Stimulated activated CD4-positive, alpha-beta T cell treated with anti-CD3 and anti-CD28 coated beads, Interleukin-2, amount 100 ng/mL, for 48 hours (primary cell): ENCODE results near the gene PGRMC2.
A peak's percentile ranks its signal among the peaks of the same experiment; 100 is the strongest.

ENCODE experiments used
- DNase-seq, 2 donors: peaks; one replicate each; pipeline ENCODE4 v3.0.0-alpha.2; 2020

PGRMC2 gene

DNA sequence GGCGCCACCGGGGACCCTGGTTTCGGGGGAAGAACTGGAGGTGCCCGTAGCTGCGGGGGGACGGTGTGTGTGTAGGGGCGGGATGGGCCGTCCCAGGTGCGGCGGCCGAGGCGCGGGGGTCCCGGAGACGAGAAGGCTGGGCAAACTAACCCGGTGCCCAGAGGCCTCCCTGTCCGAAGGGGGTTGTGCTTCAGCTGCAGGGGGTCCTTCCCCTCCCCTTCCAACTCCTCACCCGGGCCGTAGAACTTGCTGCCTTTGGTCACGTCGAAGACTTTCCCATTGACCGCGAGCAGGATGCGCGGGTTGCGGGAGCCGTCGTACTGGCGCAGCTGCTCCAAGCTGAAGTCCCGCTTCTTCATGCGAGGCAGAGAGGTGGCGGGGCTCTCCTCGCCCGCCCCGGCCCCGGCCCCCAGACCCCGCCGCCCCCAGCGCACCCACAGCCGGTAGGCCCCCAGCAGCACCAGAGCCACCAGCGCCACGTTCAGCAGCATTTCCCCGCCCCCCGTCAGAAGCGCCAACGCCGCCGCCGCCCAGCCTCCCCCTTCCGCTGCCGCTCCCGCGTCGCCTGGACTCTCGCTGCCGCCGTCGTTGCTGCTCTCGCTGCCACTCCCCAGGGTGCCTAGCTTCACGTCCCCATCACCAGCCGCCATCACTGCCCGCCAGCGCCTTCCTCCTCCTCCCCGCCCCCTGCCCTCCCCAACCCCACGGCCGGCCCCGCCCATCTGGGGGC is at the start of gene PGRMC2:
Gene PGRMC2 (minus strand): TSS at position 673 of the 730 bp plus-strand sequence. CDS start 23 bp downstream, at position 650.
- peak; percentile 17 to 30 for DNase-seq

GRCh38 chr4:128335541-128335940 is 47.9 kb upstream of the PGRMC2 start:
- DNase-seq, result no peak

DNA sequence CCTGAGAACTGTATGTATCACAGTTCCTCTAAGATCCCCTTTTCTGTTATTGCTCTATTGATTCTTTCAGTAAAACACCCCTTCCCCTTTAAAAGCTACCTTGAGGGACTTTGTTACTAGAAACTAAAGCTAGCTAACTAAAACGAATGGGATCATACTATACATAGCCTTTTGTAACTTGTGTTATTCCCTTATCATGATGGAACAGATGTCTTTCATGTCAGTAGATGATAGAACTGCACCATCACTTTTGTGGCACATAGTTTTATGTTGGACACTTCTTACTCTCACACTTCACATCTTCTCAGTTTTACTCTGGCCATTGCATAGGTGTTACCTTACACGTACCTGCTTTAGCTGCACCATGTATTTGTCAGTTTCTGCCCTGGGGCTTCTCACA is 46.6 kb upstream of the PGRMC2 start:
- DNase-seq, result no peak

DNA sequence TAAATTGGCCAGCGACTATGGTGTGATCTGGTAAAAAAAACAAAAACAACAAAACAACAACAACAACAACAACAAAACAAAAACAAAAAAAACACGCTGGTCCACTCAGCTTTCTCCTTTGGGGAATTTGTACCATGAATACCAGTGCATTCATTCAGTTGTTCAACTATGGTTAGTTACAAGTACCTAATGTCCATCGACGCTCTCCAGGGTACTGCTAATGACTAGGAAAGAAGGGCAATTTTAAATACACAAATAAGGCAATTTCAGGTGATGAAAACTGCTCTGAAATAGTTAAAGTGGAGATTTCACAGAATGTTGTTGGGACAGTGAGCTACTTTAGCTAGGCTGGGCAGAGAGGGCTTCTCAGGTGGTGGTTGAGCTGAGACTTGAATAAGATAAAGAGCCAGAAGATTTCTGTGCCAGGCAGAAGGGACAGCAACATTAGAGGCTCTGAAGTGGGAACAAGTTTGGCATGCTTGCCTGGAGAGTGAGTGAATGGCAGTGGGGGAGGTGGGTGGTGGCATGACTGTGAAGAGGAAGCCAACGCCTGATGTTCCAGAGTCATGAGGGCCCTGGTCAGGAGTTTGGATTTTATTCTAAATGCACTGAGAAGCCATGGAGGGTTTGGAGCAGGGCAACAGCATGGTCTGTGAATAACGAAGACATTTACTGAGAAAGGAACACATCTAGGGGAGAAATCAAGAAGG is 45.9 kb upstream of the PGRMC2 start:
- no peak for DNase-seq

- no peak for DNase-seq
Observed at GRCh38 chr4:128332081-128332480, 44.5 kb upstream of the PGRMC2 start.

- DNase-seq, result no peak
Observed at GRCh38 chr4:128329638-128330037, 42.0 kb upstream of the PGRMC2 start.

DNA sequence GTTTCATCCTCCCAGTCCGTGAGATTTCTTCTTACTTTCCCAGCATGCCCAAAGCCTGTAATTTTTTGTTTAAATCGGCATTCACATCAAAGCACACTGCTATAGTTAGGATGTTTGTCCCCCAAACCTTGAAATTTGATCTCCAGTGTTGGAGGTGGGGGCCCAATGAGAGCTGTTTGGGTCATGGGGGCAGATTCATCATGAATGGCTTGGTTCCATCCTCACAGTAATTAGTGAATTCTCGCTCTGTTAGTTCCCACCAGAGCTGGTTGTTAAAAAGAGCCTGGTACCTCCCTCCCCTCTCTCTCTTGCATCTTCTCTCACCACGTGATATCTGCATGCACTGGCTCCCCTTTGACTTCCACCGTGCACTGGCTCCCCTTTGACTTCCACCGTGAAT is 40.5 kb upstream of the PGRMC2 start:
- DNase-seq, result no peak

DNA sequence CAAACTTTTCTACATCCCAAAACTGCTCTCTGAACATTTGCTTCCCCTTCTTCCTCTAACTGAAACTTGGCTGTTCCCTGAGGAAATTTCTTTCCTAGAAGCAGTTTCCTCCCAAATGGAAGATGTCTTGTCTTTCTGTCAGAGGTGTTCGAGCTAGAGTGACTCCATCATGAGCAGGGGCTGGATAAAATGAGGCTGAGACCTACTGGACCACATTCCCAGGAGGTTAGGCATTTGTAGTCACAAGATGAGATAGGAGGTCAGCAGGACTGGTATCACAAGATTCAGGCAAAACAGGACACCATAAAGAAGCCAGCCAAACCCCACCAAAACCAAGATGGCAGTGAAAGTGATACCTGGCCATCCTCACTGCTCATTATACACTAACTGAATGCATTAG is 35.8 kb upstream of the PGRMC2 start:
- no peak for DNase-seq

- no peak for DNase-seq
Observed at GRCh38 chr4:128322986-128323385, 35.4 kb upstream of the PGRMC2 start.

DNA sequence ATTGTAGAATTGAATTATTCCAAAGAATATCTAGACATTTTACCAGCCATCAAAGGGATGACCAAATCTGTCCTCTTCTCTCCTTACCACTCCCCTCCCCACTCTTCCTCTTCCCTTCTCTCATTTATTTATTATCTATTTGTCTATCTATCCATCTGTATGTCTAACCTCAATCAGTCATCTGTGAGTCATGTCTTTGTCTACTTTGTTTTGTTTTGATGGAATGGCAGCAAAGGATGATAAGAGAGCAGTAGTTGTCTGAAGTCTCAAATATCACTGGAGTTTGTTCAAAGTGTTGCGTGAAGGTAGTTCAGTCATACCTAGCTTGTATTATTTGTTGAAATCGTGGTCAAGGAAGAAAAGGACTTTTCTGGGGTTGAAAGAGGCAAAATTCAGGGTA is 34.7 kb upstream of the PGRMC2 start:
- no peak for DNase-seq

DNA sequence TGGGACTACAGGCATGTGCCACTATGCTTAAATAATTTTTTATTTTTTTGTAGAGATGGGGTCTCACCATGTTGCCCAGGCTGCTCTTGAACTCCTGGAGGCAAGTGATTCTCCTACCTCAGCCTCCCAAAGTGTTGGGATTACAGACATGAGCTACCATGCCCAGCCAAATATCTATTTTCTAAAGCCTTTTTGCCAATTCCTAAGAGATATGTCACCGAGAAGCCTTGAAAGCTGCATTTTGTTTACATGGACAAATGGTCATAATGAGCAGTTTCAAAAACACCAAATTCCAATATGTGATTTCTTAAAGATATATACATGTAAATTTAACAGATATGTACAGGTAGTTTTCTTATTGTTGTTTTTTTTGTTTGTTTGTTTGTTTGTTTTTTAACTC is 33.0 kb upstream of the PGRMC2 start:
- no peak for DNase-seq

DNA sequence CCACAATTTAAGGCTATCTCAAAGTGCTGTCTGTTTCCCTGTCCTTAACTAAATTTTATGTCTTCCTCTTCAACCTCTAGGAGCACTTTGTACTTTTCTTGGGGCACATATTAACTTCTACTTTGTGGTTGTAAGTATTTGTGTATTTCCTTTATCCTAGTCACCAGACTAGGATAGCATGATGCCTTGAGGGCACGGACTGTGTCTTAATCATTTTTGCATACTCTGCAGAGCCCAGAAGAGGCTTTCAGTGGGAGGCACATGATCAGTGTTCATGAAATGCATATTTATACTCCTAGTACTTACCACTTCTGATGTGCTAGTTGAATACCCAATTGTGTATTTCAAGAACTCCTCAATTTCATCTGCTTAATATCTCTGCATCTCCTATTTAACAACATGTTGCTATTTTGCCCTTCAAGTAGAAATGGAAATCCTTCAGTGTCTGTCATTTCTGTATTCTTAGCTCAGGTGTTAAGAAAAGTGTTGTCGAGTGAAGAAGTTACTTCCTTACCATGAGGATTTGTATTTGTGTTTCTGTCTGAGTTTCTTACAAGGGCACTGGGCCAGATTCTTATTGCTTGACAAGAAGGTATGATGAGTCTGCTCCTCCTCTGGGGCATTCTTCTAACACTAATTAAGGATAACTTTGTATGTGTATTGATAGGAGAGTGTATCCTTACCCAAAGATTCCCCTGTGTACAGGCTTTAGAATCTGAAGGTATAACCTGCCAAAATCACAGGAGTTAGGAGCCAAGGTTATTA is 28.3 kb upstream of the PGRMC2 start:
- DNase-seq, result no peak

DNA sequence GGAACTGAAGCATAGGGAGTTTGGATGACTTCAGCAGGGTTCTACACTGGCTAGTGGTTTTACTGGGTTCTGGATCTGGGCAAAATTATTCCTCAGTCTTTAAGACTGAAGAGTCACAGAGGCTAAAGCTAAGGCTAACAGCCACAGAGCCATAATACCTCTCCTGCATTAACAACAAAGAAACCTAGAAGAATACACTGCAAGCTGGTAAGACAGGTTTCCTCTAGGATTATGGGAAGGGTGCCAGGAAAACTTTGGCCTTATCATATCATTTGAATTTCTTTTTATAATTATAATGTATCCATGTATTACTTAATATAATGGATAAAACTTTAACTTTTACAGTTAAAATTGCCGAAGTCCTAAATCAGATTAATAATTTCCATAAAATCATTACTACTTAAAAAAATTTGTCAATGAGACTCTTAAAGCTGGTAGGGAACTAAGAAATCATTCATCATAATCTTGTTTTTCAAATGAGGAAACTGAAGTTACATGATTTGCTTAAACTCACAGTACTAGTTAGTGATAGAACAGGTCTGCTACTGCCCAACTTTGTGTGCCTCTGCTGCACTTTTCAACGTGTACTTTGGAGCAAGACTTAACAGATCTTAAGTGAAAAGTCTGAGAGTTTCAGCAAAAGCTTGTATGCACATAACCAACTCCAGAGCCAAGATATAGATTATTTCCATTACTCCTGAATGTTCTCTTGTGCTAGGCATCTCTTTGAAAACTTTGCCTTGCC is 24.2 kb upstream of the PGRMC2 start:
- DNase-seq, result no peak

- DNase-seq, result no peak
Observed at GRCh38 chr4:128310266-128310697, 22.7 kb upstream of the PGRMC2 start.

DNA sequence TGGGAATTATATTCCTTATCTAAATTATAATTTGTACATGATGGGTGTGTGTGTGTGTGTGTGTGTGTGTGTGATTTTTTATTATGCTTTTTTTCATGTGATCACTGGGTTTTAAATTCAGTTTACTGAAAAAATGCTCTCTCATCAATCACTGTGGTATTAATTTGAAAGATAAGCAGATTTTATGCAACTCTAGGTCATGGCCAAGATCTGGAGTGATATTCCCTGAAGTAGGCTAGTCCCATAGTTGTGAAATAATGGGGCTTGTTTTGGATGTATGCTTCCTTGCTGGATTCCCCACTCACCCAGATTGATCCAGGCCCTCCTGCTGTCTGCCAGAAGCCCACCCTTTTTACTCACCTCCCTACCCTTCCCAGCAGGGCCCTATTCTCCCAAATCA is 22.0 kb upstream of the PGRMC2 start:
- DNase-seq, result no peak

GRCh38 chr4:128308986-128309385 is 21.4 kb upstream of the PGRMC2 start:
- DNase-seq, result no peak

DNA sequence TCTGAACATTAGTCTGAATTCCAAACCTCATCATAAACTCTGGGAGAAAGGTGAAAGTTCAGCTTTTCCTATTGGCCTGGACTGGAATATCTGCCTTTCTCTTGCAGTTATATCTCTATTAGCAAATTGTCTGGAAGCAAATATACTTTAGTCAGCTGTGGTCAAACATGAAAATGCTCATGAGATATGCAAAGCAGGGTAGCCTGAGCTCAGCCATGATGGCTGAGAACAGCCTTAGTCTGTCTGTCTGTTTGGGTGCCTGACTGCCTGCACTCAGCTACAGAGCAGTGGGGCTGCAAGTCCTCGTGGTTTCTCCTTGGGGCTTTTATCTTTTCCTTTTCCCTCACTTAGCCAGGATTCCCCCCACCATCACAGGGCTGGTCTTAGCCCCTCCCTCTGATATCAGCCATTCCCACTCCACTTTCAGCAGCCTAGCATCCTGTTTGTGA is 19.5 kb upstream of the PGRMC2 start:
- DNase-seq, result no peak

GRCh38 chr4:128305942-128306341 is 18.3 kb upstream of the PGRMC2 start:
- no peak for DNase-seq

DNA sequence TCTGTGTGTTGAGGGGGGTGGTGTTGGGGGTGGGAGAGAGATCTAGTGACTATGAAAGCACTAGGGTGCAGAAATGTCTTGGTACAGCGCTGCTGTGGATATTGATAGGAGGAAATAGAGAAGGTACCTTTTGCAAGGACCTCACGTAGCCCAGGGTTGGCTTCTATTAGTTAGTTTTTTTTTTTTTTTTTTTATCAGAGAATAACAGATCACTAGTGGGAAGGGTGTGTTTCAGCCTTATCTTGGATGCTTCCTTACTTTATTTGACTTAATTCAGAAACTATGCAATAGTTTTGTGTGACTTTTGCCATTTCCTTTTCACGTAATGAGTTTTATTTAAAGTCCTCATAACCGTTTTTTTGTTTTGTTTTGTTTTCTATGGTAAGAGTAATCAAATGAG is 16.4 kb upstream of the PGRMC2 start:
- DNase-seq, result no peak

DNA sequence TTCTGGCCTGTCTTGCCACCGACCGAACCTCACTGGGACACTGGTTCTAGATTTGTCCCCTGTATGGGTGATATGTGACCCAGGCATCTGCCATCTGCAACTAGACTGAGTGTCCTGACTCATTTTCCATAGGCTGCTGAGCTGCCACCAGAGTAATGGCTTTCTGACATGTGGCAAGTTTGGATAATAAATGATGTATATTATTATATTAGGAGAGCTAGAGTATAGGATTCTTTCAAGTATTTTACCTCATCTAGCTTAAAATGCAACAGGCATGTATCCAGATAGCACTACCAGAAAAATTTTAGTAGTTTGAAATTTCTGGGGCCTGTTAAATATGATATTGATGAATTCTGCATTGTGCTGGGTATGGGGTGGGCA is 15.8 kb upstream of the PGRMC2 start:
- no peak for DNase-seq

DNA sequence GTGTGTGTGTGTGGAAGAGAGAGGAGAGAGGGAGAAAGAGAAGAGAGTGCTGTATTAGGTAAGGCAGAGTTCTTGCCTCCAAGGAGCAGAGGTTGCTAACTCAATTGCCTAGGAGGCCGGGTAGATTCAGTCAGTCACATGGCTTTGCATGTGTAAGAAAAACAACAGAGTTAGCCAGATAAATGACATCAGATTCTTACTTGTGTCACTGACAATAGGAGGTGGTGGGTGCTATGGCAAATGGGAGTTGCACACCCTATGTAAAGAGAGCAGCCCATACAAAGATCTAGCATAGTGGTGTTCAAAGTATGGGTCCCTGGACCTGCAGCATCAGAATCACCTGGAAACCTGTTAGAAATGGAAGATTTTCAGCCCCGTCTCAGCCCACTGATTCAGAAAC is 14.4 kb upstream of the PGRMC2 start:
- no peak for DNase-seq

- DNase-seq, result no peak
Observed at GRCh38 chr4:128299848-128300247, 12.2 kb upstream of the PGRMC2 start.

DNA sequence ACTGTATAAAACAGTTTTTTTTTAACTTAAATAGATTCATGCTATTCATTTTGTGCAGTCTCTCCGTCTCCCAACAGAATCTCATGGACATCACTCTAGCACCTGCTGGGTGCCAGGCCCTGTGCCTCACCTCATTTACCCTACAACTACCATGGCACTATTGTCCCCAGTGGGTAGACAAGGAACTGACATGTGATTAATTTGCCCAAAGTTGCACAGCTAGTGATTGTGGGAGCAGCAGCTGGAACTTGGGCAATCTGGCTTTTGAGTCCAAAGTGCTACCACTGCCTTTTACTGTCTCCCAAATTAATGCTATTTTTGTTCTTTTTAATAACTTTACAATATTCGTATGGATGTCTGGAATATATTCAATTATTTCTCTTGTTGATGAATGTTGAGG is 11.2 kb upstream of the PGRMC2 start:
- DNase-seq, result no peak
